SH-SY5Y (cell line): Measurements from ENCODE around the gene UBALD1.

ENCODE experiments used
- GATA2 ChIP-seq: IDR thresholded peaks from 2 replicates; pipeline ENCODE4 v1.6.1; 2011; ENCODE audit warnings: mild to moderate bottlenecking, low read depth, low read length
- GATA3 ChIP-seq: IDR thresholded peaks from 2 replicates; pipeline ENCODE4 v1.6.1; 2011; ENCODE audit warnings: low read depth, mild to moderate bottlenecking, low read length, moderate library complexity

- TF ChIP-seq GATA2 (no peak), GATA3 (no peak)
Measured at GRCh38 chr16:4636196-4636595, 21.5 kb upstream of the UBALD1 start.
